Stimulated activated CD8-positive, alpha-beta memory T cell treated with anti-CD3 and anti-CD28 coated beads, Interleukin-12 subunit alpha, Interleukin-12 subunit beta, amount 100 ng/mL, for 1 hour (primary cell): ENCODE measurements around the gene SCAMP3.

Experiments
- DNase-seq: peaks from one replicate; pipeline ENCODE4 v3.0.0-alpha.2; 2020; ENCODE audit warnings: low read depth

SCAMP3 gene

DNA sequence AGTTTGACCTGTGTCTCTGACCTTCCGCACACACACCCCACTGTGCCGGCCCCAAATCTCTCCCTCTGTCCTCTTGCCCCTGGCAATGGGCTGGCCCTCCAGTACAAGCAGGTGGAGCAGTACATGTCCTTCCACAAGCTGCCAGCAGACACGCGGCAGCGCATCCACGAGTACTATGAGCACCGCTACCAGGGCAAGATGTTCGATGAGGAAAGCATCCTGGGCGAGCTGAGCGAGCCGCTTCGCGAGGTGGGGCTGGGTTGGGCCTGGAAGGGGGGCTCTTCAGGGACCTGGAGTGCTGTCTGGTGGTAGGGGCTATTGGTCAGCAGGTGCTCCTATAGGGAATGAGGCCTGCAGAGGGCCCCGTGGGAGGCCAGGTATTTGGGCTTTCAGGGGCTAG is 22.9 kb upstream of the SCAMP3 start:
- no peak for DNase-seq

DNA sequence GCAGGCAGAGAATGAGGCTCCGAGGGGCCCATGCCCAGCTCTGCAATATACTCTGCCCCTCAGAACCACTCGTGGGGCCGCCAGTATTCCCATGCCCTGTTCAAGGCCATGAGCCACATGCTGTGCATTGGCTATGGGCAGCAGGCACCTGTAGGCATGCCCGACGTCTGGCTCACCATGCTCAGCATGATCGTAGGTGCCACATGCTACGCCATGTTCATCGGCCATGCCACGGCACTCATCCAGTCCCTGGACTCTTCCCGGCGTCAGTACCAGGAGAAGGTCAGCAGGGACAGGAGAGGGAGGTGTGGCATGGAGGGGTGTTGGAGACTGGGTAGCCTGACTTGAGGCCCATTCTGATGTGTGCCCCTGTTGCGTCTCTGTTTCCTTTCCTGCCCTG is 22.3 kb upstream of the SCAMP3 start:
- DNase-seq = no peak

DNA sequence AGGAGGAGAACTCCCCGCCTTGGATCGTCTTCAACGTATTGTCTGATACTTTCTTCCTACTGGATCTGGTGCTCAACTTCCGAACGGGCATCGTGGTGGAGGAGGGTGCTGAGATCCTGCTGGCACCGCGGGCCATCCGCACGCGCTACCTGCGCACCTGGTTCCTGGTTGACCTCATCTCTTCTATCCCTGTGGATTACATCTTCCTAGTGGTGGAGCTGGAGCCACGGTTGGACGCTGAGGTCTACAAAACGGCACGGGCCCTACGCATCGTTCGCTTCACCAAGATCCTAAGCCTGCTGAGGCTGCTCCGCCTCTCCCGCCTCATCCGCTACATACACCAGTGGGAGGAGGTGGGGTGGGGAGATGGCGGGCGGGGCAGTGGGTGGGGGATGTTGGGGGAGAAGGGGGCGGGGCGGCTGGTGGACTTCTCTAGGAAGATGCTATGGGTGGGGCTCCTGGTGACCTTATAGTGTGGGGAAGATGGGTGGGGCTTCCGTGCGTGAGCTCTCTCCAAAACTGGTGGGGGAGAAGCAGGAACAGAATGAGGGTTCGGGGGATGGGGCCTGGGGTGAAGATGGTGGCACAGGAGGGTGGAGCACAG is 20.4 kb upstream of the SCAMP3 start:
- no peak for DNase-seq

DNA sequence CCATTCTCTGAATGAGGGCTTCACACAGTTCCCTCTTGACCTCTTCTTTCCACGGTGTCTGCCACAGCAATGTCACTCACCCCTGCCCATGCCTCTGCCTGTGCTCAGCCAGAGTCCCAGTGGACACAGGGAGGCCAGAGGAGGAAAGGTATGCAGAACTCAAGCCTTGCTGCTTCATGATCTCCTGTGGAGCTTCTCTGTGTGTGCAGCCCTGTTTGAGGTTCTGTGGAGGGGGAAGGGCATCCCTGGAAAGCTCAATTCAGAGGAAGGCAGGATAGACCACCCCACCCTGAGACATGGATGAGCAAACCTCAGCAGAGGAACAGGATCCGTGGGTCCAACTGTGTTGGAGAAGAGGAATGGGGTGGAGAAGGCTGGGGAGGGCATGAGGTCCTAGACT is 17.1 kb upstream of the SCAMP3 start:
- no peak for DNase-seq

DNA sequence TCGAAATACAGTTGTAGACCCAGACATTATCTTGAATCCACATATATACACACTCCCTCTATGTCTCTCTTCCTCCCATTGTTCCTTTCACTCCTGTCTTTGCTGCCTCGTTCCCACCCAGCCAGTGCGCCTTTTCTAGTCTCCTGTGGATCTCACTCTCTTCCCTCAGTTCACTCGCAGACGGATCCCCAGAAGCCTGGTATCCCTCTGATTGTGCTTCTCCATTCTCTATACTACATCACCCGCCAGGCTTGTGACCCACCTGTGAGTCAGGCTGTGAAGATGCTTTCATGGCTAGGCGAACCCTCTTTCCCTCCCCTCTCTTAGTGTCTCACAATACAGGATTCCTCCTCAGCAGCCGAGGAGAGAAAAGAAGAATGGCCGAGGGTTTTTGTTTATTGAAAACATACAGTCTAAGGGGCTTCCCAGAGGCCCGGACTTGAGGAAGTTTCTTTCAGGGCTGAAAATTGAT is 16.6 kb upstream of the SCAMP3 start:
- no peak for DNase-seq

DNA sequence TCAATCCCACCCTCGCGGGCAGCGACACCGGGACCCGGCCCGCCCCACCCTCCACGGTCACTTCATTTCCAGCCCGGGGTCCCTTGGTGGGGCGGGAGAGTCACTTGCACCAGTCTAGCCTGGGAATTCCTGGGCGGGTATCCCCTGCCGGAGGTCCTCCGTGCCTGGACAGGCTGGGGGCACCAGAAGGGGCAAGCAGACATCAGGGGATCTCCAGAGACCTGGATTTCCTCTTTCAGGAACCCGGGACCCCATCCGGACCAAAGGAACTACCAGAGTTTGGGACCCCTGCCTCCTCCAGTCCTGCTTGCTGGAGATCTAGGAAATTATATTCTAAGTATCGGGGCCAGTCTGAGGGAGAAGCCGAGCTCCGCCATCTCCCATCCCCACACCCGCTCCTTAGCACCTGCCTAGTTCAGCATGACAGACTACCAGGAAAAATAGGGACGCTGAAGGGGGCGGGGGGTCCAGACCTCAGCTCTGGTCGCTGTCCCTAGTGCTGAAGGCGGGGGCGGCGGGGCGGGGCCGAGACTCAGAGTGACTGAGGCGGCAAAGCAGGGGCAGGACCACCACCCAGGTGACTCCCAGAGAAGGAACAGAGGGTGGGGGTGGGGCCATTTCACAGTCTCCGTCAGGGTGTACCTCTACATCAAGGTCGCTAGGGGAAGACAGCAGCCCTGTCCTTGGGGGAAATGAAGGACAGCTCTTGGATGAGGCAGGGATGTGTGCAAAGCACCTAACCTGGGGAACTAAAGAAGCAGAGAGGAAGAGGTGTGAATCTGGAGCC is 15.9 kb upstream of the SCAMP3 start:
- peak; percentile 45 for DNase-seq

DNA sequence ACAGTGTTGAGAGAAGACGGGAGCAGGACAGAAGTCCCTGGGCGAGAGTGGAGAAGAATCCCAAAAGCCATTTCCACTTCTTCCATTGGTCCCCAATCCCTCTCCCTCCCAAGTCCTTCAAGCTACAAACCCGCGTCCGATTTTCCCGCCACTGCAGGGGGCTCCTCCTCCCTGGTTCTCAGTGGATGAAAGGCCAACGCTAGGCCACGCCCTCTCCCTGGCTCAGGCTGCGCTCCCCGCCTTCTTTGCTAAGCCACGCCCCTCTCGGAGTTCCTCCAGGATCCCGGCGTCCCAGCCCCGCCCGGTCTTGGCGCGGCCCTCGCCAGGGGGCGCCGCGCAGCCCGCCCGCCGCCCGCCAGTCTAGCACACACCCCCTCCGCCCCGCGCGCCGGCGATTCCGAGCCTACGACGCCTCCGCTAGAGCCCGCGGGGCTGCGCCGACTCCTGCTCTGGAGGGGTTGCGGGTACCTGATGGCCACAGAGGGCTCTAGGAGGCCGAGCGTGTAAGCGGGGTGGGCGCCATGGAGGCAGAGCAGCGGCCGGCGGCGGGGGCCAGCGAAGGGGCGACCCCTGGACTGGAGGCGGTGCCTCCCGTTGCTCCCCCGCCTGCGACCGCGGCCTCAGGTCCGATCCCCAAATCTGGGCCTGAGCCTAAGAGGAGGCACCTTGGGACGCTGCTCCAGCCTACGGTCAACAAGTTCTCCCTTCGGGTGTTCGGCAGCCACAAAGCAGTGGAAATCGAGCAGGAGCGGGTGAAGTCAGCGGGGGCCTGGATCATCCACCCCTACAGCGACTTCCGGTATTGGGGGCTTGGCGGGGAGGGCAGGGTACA is 15.1 kb upstream of the SCAMP3 start, which contains the start of gene HCN3:
Gene HCN3, plus strand, starts transcription at position 394 of the 832 bp plus-strand sequence. Its CDS starts 128 bp downstream, at position 522.
- peak; percentile 83 for DNase-seq

DNA sequence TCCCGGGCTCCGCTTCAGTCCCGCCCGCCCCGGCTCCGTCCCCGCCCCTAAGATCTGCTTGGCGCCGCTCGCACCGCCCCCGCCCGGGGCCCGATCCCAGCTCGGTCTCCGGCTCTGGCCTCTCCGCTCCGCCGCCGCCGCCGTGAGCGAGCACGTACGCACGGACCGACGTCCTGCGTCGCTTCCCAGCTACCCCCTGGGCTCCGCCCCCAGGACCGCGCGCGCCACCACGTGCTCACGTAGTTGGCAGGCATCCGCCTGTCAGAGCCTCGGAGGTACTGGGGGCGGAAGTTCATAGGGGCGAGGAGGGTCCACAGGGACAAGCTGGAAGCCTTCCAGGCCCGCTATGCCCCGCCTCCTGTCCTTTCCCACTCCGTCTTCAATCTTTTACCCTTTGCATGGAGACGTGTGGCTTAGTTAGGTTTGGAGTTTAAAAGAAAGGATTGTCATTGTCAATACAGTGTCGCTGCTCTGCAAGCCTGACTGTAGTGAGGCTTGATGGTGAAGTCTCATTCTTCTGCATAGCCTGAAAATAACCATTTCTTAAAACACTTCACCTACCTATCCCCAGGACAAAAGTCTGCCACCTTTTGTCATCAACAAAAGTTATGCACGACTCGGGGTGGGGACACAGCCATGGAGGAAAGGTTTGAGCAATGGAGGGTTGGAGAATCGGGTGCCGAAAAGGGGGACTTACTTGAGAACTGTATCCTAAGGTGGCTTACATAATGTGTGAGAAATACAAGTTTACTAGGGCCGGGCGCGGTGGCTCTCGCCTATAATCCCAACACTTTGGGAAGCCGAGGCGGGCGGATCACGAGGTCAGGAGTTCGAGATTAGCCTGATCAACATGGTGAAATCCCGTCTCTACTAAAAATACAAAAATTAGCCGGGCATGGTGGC is 11.4 kb upstream of the SCAMP3 start, which contains the start of gene CLK2:
Gene CLK2, minus strand, starts transcription at position 162 of the 903 bp plus-strand sequence. CDS start 2,527 bp downstream, outside the sequence.
- DNase-seq = peak; percentile 92

DNA sequence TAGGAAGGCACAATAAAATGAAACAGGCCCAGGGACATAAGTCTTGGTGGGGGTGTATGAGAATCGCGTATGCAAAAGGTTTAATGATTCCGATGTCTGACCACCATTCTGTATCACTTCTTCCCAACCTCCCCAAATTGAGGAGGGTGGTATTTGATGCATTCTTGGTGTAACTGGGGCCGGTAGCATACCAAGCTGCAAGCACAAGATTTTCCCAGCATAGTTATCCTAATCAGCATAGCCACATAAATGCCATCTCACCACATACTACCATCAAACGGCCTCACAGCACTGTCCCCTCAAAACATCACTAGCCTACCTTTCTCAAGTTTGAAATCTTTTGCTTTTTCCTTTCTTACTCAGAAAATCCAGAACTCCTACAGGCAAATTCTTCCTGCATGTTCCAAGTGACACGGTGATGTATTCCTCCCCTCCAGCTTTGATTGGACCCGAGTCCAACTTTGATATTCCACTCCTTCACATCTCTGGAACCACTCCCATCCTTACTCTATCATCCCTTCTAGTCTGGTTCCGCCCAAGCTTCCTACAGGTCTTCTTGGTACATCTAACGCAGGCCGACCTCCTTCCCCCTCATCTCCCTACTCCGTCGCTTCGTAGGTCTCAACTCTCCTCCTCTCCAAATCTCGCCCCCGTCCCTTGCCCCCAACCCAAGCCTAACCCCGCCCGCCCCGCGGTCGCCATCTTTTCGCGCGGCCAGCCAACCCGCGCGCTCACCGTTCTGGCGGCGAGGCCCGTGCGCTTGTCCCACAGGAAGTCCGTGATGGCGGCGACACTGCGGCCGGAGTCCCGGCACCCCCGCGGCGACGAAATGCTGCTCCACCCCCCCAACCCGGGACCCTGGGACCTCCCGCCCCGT is 10.5 kb upstream of the SCAMP3 start:
- no peak for DNase-seq

DNA sequence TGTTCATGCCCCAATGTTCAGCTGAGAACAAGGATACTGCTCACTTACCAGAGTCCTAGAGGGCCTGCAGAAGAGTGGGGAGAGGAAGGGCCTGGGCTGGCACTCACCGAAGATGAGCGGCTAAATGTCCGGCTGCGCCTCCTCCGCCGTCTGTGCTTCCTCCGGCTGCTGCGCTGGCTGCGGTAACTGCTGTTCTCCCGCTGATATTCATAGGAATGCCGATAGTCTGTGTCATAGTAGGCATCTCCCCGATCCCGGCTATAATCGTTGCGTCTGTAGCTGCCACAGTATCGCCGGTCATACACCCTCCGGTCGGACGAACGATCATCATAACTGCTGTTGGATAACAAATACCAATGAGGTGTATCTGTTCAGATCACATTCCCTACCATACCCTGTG is 7.2 kb upstream of the SCAMP3 start:
- DNase-seq = no peak

DNA sequence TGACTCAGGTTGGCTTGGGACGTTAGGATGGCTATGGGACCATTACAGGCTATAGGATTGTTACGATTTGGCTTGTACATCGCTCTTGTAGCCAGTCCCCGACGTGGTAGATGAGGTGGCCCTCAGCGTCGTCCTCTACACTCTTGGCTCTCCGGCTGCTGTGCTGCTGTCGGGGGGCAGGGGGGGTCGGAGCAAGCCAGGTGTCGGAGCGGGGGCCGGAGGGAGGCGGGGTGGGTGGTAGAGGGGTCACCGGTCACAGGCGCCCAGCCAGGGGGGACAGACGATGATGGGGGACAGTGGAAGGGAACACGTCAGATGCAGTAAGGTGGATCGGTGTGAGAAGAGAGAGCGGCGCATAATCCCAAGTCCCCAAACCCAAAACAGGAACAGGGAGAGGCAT is 6.5 kb upstream of the SCAMP3 start:
- DNase-seq = no peak

DNA sequence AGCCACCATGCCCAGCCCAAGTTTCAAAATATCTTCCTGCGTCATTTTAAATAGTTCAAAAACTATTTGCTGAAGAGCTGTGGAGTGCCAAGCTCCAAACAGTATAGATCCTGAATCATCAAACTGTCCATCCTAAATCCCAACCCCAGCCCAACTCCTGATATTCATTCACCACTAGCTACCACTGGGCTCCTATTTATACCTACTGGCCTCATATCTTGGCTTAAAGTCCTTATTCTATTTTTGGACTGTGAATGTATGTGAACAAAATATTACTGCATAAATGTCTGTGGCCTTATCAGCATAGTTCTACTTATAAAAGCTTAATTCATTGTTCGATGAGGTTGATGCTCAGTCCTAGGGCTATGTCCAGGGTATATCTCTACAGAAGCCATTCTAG is 5.2 kb upstream of the SCAMP3 start:
- no peak for DNase-seq

DNA sequence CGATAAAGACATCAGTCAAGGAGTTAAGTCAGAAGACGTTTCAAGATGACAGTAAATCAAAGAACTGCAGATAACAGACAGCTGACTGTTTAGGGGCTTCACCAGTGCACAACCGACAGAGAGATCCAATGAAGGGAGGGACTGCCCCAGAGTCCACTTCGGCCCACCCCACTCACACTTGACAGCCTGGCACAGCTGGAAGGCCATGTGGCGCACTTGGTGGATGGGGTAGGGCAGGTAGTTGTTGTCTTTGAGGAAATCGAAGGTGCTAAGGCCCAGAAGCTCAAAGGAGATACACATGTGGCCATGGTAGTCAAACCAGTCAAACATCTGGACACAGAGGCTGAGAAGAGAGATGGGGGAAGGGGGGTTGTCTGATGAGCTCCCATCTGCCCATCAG is 4.4 kb upstream of the SCAMP3 start:
- no peak for DNase-seq

DNA sequence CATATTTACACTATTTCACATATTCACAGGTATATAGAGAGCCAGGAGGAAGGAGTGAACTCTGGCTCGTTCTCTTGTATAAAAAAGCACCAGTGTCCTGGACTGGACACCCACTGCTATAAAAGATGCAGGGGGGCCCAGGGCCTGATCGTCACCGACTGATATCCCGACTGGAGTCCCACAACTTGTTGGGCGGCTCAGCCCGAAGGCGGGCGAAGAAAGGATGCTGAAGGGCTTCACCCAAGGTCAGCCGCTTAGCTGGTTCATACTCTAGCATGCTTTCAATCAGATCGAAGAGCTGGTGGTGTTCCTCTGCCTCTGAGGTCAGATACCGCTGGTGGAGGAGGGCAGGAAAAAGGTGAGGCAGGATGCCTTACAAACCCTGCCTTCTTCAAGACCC is 907 bp upstream of the SCAMP3 start:
- no peak for DNase-seq

DNA sequence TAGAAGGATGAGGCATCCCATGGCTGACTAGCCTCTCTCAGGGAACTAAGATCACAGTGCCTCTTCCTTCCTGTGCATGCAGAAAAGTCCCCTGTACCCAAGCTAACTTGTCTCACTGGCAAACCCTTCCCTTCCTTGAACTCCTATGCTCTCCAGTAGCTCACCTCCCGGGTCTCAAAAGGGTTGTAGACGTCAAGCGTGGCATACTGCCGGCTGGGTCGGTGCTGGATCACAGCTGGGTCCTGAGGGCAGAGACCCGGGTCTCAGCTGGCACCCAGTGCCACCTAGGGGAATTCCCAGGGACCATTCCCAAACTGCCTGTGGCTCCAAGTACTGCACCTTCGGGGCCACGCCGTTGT is 688 bp downstream of the SCAMP3 start:
- DNase-seq = no peak

DNA sequence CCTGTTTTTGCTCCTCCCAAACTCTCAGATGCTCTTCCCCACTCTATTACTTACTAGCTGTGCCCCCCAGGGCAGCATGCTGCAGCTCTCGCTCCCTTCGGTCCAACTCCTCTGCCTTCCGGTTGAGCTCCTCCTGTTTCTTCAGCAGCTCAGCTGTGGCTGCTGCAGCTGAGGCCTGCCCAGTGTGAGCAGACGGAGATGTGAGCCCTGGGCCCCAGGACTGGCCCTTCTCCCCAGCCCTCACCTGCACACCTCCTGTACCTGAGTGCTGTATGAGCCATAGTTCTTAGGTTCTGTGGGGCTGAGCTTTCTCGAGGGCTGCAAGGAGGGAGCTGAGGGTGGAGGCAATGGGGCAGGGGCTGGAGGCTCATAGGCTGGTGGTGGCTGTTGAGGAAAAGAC is 1.9 kb downstream of the SCAMP3 start:
- DNase-seq = no peak

DNA sequence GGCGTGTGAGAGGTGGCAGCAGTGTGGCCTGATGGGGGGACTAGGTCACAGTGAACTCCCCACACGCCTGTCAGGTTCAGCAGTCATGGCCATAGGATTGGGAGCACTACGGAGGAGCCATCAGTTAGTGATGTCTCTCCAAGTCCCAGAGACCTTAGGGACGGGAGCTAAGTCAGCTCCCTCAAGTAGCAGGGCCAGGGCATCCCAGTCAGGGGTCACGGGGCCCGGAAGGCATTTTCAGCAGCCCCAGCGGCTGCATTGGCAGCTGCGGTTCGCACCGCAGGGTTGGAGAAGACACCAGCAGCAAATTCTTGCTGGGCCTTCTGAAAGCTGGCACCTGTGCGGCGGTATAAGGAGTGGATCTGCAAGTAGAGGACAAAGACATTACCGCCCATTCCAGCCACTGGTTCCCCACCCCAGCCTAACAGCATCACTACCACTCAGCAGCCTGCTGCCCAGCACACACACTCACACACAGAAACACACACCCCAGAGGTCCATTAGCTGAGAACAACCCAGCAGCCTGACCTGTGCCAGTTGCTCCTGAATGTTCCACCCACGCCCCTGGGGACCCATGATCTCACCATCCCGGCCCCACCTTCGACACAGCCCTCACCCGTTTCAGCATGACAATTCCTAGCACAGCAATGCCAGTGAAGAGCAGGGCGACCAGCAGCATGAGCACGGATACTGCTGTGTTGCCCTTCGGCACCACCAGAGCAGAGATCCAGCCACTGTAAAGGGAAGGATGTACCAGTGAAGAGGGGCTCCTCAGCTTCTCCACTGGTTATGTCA is 5.9 kb downstream of the SCAMP3 start:
- DNase-seq = no peak

DNA sequence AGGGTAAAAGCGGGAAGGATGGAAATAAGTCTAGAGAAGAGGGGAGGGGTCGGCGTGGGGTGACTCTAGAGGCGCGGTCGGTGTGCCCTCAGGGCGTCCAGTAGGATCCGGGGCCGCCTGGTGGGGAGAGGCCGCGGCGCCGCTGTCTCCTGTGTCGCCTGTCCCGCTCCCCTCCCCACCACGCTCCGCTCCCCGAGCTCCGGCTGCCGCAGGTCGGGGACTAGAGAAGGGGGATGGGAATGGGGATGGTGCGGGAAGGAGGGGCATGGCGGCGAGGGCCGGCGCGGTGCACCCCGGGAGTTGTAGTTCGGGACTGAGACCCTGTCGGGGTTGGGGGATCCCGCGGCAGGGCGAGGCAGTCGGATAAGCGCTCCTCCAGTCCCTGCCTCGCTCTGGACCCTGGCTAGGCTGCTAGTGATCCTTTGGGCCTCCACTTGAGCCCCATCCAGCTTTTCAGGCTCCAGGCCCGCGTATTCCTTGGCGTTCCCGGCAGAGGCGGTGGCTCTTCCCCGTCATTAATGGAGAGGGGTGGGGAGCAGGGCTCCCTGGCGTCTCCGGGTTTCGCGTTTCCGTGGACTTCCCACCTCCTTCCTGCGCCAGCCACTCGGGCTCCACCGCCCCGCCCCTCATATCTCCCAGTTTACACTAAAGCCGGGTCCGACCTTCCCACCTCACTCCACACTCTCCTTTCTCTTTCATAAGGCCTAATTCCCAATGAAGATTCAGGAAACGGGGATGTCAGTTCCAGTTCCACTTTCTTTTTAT is 6.7 kb downstream of the SCAMP3 start, which contains the start of gene ENTREP3:
Gene ENTREP3, minus strand, starts transcription at position 241 of the 765 bp plus-strand sequence. CDS start 606 bp downstream, outside the sequence.
- peak; percentile 49 for DNase-seq

DNA sequence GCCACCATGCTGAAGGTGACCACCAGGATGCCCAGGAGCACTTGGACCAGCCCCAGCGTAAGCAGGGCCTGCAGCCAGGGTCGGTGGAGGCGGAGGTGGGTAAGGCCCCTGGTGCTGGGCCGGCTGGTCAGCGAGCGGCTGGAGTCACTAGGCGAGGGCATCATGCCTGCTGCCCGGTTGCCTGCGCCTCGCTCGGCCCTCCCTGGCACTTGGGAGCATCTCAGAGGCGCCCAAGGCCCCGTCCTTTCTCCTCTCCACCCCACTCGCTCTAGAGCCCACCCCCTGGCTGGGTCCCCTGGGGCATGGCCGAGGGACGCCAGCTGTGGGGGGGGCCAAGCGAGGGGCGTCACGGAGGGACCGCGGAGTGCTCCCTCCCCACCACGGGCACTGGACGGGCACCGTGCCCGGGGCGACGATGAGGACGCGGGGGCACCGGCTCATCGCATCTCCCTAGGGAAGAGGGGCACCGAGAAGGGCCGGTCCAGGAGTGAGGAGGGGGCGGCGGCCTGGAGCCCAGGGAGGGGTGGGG is 7.4 kb downstream of the SCAMP3 start:
- no peak for DNase-seq
